Uterus (tissue), 4 donors: ENCODE data around the gene SLC6A9. TPM values are rescaled to one million over a fixed set of nuclear protein-coding genes. Genes with fewer than 3 reads are reported as not detected.

Experiments used
- DNase-seq, 2 donors: peaks; one replicate each; pipeline ENCODE4 v3.0.0-alpha.2; 2019 to 2020
- H3K27ac ChIP-seq, 2 donors: fragments of 200-600 bp; sonication (generic); 1 replicate in 1 of 2; 2 replicates in 1 of 2; pipeline ENCODE4 v1.5.1; 2016 to 2018
- H3K27me3 ChIP-seq, 2 donors: fragments of 200-600 bp; sonication (generic); one replicate each; pipeline ENCODE4 v1.5.1; 2018 to 2019; ENCODE audit warnings: control low read depth in 1 of 2
- H3K36me3 ChIP-seq, 2 donors: fragments of 200-600 bp; sonication (generic); one replicate each; pipeline ENCODE4 v1.5.1; 2019; ENCODE audit warnings: control low read depth in 1 of 2
- H3K4me1 ChIP-seq, 2 donors: fragments of 200-600 bp; sonication (generic); one replicate each; pipeline ENCODE4 v1.5.1; 2018 to 2019; ENCODE audit warnings: control low read depth in 1 of 2
- H3K4me3 ChIP-seq, 2 donors: fragments of 200-600 bp; sonication (generic); 1 replicate in 1 of 2; 2 replicates in 1 of 2; pipeline ENCODE4 v1.5.1; 2018 to 2019; ENCODE audit warnings: mild to moderate bottlenecking in 1 of 2
- H3K9me3 ChIP-seq, 2 donors: fragments of 200-600 bp; sonication (generic); one replicate each; pipeline ENCODE4 v1.5.1; 2019; ENCODE audit warnings: control low read depth in 1 of 2
- POLR2A ChIP-seq, 2 donors: fragments of 450-650 bp; IDR thresholded peaks; one replicate each; pipeline ENCODE4 v1.6.1; 2016; ENCODE audit warnings: antibody characterized with exemption in 2 of 2, mild to moderate bottlenecking in 1 of 2, moderate library complexity in 1 of 2
- intact Hi-C: fragments of 100-400 bp; cut with DNase I; formaldehyde crosslinking; loops from one replicate; pipeline ENCODE4 v1.15.1; 2023; ENCODE audit warnings: low total_unique reads
- total RNA-seq, 4 donors: library from RNA; depleted of rRNA in 3 of 4; stranded (reverse); fragments of >200 nt in 3 of 4; gene quantifications; one replicate each; pipeline versions ENCODE4 v1.1.0 to v1.2.4, GENCODE V29; 2014 to 2023
- TF ChIP-seq, protein P1 (sequence below), 4 experiments: fragments of 200-600 bp in 2 of 4; fragments of 450-650 bp in 2 of 4; sonication (generic) in 2 of 4; IDR thresholded peaks; one replicate each; pipeline ENCODE4 v1.5.1; 2016 to 2019; ENCODE audit warnings: antibody characterized with exemption in 4 of 4, mild to moderate bottlenecking in 2 of 4, moderate library complexity in 1 of 4
- donor health status: DM: yes; HTN: yes; CAD: no.

Gene SLC6A9
- total RNA-seq, 4 donors from 2014 or later = 4.6 to 30.9 (median 17.4) TPM

DNA sequence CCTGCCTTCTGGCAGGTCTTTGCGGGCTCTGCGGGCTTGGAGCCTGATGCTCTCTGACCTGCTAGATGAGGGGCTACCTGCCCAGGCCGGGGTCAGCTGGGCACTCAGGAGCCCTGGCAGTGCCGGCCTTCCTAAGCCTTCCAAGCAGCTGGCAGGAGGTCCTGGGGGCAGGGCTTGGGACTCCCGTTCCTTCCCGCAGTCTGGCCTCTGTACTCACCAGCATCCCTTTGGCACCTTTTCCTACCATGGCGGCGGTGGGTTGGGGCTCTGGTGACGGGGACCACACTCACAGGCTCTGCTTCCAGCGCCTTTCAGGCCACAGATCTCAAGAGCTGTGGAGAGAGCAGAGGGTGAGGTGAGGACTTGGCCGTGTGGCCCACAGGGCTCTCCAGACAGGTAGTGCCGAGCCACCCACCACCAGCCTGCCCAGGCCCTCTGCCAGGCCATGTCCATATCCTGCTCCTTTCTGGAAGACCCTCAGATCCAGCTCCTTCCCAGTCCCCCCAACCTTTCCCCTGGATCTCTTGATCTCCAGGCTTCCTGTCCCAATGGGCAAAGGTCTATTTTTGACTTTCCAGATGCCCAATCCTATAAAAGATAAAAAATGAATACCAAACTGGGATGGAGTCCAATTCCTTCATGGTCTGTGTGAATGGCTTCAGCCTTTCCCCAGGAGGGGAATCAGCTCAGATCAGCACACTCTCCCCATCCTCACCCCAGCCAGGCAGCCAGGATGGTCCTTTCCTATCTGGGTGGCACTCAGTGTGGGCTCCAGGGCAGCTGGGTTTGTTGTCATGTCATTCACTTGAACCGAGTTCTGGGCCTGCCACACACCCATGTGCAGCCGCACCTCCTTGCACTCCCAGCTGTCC, 7.0 kb downstream of the SLC6A9 start:
- no peak overlapping the region for H3K27ac ChIP-seq
- no peak for DNase-seq
- intact Hi-C loops = no loop called here
- no peaks in the 10 kb centered on the region for H3K9me3 ChIP-seq
- H3K36me3 ChIP-seq = no peaks in the 10 kb centered on the region
- H3K4me3 ChIP-seq = no peak overlapping the region
- H3K27me3 ChIP-seq = no peaks in the 10 kb centered on the region
- TF ChIP-seq, protein P1, sequence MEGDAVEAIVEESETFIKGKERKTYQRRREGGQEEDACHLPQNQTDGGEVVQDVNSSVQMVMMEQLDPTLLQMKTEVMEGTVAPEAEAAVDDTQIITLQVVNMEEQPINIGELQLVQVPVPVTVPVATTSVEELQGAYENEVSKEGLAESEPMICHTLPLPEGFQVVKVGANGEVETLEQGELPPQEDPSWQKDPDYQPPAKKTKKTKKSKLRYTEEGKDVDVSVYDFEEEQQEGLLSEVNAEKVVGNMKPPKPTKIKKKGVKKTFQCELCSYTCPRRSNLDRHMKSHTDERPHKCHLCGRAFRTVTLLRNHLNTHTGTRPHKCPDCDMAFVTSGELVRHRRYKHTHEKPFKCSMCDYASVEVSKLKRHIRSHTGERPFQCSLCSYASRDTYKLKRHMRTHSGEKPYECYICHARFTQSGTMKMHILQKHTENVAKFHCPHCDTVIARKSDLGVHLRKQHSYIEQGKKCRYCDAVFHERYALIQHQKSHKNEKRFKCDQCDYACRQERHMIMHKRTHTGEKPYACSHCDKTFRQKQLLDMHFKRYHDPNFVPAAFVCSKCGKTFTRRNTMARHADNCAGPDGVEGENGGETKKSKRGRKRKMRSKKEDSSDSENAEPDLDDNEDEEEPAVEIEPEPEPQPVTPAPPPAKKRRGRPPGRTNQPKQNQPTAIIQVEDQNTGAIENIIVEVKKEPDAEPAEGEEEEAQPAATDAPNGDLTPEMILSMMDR (IDR thresholded peaks at IDR 0.05) = no peak
- no peak for TF ChIP-seq POLR2A (IDR thresholded peaks at IDR 0.05)
- H3K4me1 ChIP-seq = peaks cover 0 to 5% of the 10 kb centered on the region in 2 donors

DNA sequence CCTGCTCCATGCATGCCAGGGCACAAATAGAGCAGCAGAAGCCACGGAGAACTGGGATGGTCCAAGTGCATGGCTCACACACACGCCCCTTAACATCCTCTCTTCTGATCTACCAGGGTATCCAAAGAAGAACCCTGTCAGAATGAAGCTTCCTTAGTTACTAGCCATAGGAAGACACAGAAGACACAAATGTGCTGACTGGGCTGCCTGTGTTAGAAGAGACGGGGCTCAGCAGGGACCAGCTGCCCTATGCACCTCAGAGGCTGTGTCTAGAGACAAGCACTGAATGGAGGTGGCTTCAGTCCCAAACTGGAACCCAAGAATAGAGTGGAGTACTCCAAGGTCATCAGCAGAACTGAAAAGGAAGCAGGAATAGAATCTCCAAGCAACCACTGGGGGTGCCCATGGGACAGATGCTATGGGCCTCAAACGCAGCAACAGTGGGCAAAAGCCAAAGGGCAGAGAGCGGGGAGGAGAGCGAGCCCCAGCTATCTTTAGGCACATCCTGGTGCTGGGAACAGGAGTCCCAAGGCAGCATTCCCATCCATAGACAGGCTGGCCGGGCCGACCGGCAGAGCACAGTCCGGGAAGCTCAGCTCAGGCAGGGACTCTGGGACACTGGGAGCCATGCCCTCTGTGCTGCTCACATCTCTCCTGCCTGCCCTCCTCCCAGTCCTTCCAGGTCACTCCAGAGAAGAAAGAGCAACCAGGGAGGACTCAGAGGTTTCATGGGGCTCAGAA, 9.5 kb downstream of the SLC6A9 start:
- H3K27ac ChIP-seq = no peak overlapping the region
- H3K36me3 ChIP-seq = no peaks in the 10 kb centered on the region
- H3K9me3 ChIP-seq = no peaks in the 10 kb centered on the region
- H3K4me1 ChIP-seq = no peaks in the 10 kb centered on the region
- no peak for DNase-seq
- TF ChIP-seq, protein P1 (IDR thresholded peaks at IDR 0.05) = no peak
- TF ChIP-seq POLR2A (IDR thresholded peaks at IDR 0.05) = no peak
- H3K4me3 ChIP-seq = no peak overlapping the region
- no peaks in the 10 kb centered on the region for H3K27me3 ChIP-seq
- intact Hi-C loops = no loop called here

DNA sequence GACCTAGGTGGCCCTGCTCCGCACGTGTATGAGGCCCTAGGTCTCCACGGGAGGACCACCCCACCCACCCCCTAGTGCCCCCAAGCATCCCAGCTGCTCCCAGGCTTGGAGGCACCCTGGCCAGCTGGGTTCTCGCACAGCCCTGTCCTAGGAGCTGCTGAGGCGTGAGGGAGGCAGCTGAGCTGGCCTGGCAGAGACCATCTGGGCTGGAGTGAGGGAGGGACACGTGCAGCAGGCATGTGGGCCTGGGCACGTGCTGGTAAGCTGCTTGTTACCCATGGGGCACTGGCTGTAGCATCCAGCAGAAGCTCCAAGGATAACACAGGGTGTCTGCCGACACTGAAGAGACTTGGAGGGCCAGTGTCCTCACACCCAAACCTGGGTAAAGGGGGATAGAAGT, 10.1 kb downstream of the SLC6A9 start:
- no peaks in the 10 kb centered on the region for H3K9me3 ChIP-seq
- TF ChIP-seq, protein P1 (IDR thresholded peaks at IDR 0.05) = no peak
- TF ChIP-seq POLR2A (IDR thresholded peaks at IDR 0.05) = no peak
- intact Hi-C loops = no loop called here
- H3K27ac ChIP-seq = no peak overlapping the region
- H3K27me3 ChIP-seq = no peaks in the 10 kb centered on the region
- no peak for DNase-seq
- H3K36me3 ChIP-seq = no peaks in the 10 kb centered on the region
- no peak overlapping the region for H3K4me3 ChIP-seq
- H3K4me1 ChIP-seq = no peaks in the 10 kb centered on the region

DNA sequence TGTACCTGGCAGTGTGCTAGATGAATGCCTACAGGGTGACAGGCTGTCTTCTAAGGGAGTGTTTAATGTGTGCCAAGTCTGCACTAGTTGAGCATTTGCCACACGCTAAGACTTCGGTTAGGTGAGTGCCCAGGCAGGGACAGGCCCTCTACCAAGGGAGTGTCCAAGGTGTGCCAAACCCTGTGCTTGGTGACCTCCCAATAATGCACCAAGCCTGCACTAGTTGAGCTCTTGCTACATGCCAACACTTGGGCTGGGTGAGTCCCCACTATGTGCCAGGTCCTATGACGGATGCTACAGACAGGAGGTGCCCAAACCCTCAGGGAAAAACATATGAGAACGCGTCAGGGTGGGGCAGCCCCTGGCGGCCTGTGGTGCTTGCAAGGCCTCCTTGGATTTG, 10.8 kb downstream of the SLC6A9 start:
- no peak for TF ChIP-seq POLR2A (IDR thresholded peaks at IDR 0.05)
- TF ChIP-seq, protein P1 (IDR thresholded peaks at IDR 0.05) = no peak
- H3K9me3 ChIP-seq = no peaks in the 10 kb centered on the region
- H3K27me3 ChIP-seq = no peaks in the 10 kb centered on the region
- intact Hi-C loops = no loop called here
- H3K4me3 ChIP-seq = no peak overlapping the region
- no peaks in the 10 kb centered on the region for H3K4me1 ChIP-seq
- no peaks in the 10 kb centered on the region for H3K36me3 ChIP-seq
- no peak for DNase-seq
- no peak overlapping the region for H3K27ac ChIP-seq

DNA sequence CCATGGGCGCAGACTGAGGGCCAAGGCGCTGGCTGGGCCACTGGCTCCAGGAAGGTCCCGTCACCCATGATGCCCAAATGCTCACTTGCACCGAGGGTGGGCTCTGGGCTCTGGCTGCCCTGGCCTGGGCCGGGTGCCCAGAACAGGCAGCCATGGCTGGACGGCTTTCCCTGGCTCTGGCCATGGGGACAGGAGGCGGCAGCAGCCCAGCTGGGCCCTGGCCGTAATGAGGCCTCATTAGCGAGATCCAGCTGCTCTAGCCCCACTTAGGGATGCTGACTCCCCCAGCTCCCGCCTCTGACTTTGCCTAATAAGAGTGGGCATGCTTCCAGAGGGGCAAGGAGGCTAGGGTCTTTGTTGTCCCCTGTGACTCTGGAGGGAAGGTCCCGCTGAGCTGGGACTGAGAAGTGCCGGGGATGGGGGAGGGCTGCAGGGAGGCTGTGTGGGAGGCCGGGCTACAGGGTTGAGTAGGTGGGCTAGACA, 11.8 kb downstream of the SLC6A9 start:
- TF ChIP-seq POLR2A (IDR thresholded peaks at IDR 0.05) = no peak
- TF ChIP-seq, protein P1 (IDR thresholded peaks at IDR 0.05) = no peak
- Histone ChIP-seq H3K27ac (no peak overlapping the region), H3K4me1 (no peaks in the 10 kb centered on the region), H3K27me3 (no peaks in the 10 kb centered on the region), H3K9me3 (no peaks in the 10 kb centered on the region), H3K36me3 (no peaks in the 10 kb centered on the region), H3K4me3 (no peak overlapping the region)
- no peak for DNase-seq
- intact Hi-C loops = no loop called here
